ENCODE measurements around the gene INPP5K.

GRCh38 chr17:1511290-1511689, 5.1 kb downstream of the INPP5K start:
- no peak for TF ChIP-seq EZH2 (IDR thresholded peaks at IDR 0.05)
- no peak for TF ChIP-seq POLR2AphosphoS5 (IDR thresholded peaks at IDR 0.05; ENCODE audit: borderline replicate concordance, low read depth, low read length)

Measured in SK-N-MC (cell line).